BLaER1 (cell line): ENCODE measurements around the gene AKR1E2.
"Not testable (repeated sequence)": the region's sequence is repeated elsewhere in the genome, so short reads cannot be mapped to it uniquely, and the experiment has no call there.

Experiments
- H3K27ac ChIP-seq: shearing (Covaris generic); formaldehyde crosslinking; 2 replicates; pipeline ENCODE4 v1.8.1; 2022
- H3K27me3 ChIP-seq: shearing (Covaris generic); formaldehyde crosslinking; 2 replicates; pipeline ENCODE4 v1.8.1; 2022
- H3K36me3 ChIP-seq: shearing (Covaris generic); formaldehyde crosslinking; 2 replicates; pipeline ENCODE4 v1.8.1; 2022
- H3K4me1 ChIP-seq: shearing (Covaris generic); formaldehyde crosslinking; 2 replicates; pipeline ENCODE4 v1.8.1; 2022
- H3K4me2 ChIP-seq: shearing (Covaris generic); formaldehyde crosslinking; 2 replicates; pipeline ENCODE4 v1.8.1; 2022
- H3K4me3 ChIP-seq: shearing (Covaris generic); formaldehyde crosslinking; 2 replicates; pipeline ENCODE4 v1.8.1; 2022
- H3K9ac ChIP-seq: shearing (Covaris generic); formaldehyde crosslinking; 2 replicates; pipeline ENCODE4 v1.8.1; 2022
- H3K9me3 ChIP-seq: shearing (Covaris generic); formaldehyde crosslinking; 2 replicates; pipeline ENCODE4 v1.8.1; 2022
- H4K20me1 ChIP-seq: shearing (Covaris generic); formaldehyde crosslinking; 2 replicates; pipeline ENCODE4 v1.8.1; 2022
- Cebpa-rat ChIP-seq: shearing (Covaris generic); IDR thresholded peaks from 2 replicates; pipeline ENCODE4 v1.8.1; 2022

AKR1E2 gene

GRCh38 chr10:4812046-4812445 lies 14.0 kb upstream of the AKR1E2 start:
- H3K36me3 ChIP-seq = no peaks in the 10 kb centered on the region
- H3K4me3 ChIP-seq = no peak overlapping the region
- no peaks in the 10 kb centered on the region for H3K9me3 ChIP-seq
- no peaks in the 10 kb centered on the region for H3K27me3 ChIP-seq
- no peak for TF ChIP-seq Cebpa-rat
- no peak overlapping the region for H3K9ac ChIP-seq
- no peak overlapping the region for H3K4me2 ChIP-seq
- H3K4me1 ChIP-seq = no peaks in the 10 kb centered on the region
- no peak overlapping the region for H3K27ac ChIP-seq
- H4K20me1 ChIP-seq = no peaks in the 10 kb centered on the region

GRCh38 chr10:4813023-4813422 lies 13.0 kb upstream of the AKR1E2 start:
- Histone ChIP-seq H3K4me3 (no peak overlapping the region), H3K9ac (no peak overlapping the region), H3K27ac (no peak overlapping the region)

DNA sequence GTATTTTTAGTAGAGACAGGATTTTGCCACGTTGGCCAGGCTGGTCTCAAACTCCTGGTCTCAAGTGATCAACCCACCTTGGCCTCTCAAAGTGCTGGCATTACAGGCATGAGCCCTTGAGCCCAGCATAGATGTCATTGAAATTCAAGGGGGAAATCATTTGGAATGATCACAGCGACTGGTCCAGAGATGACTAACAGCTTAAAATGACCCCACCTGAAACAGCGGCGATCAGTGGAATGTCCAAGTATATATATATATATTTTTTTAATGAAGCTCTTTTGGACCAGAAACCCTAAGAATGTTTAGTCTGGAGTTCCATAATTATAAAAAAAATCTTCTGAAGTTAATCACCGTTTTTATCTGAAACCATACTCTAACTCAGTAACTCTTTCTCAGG lies 12.5 kb upstream of the AKR1E2 start:
- Histone ChIP-seq H3K9me3 (no peaks in the 10 kb centered on the region), H3K4me1 (no peaks in the 10 kb centered on the region), H3K36me3 (no peaks in the 10 kb centered on the region), H3K9ac (no peak overlapping the region), H3K4me2 (no peak overlapping the region), H4K20me1 (no peaks in the 10 kb centered on the region), H3K4me3 (no peak overlapping the region), H3K27ac (no peak overlapping the region), H3K27me3 (no peaks in the 10 kb centered on the region)
- TF ChIP-seq Cebpa-rat = no peak

More at GRCh38 chr10:4813023-4813422, 13.0 kb upstream of the AKR1E2 start:
- no peak for TF ChIP-seq Cebpa-rat
- Histone ChIP-seq H3K9me3 (no peaks in the 10 kb centered on the region), H3K4me2 (no peak overlapping the region), H4K20me1 (no peaks in the 10 kb centered on the region), H3K4me1 (no peaks in the 10 kb centered on the region), H3K36me3 (no peaks in the 10 kb centered on the region), H3K27me3 (no peaks in the 10 kb centered on the region)

- not testable (repeated sequence) for H3K9me3 ChIP-seq, H3K4me1 ChIP-seq, H4K20me1 ChIP-seq, H3K36me3 ChIP-seq, H3K9ac ChIP-seq, H3K4me2 ChIP-seq, H3K27me3 ChIP-seq, H3K4me3 ChIP-seq, H3K27ac ChIP-seq
These were observed 10.3 kb upstream of the AKR1E2 start for GRCh38 chr10:4815646-4816180.

- H3K27ac ChIP-seq = no peak overlapping the region
These were observed 9.0 kb upstream of the AKR1E2 start for GRCh38 chr10:4816966-4817365.

DNA sequence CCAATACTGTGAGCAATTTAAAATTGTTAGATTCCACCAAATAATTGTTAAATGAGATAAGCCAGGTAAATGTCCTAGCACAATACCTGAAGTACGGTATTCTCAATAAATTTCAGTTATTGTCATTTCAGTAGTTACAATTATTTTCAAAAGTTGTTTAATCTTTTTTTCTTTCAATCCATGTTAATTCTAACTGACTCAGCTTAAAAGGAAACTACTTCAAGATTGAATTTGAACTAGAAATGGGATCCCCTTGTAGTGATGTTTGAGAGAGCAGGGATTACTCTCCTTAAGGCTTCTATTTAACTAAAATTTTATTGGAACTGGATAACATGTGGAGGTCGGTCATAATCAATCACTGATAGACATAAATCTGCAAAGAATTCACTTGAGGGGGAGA lies 6.9 kb upstream of the AKR1E2 start:
- H3K27ac ChIP-seq = no peak overlapping the region

More at GRCh38 chr10:4816966-4817365, 9.0 kb upstream of the AKR1E2 start:
- no peaks in the 10 kb centered on the region for H3K4me1 ChIP-seq
- no peaks in the 10 kb centered on the region for H4K20me1 ChIP-seq
- no peaks in the 10 kb centered on the region for H3K9me3 ChIP-seq
- H3K9ac ChIP-seq = no peak overlapping the region
- no peaks in the 10 kb centered on the region for H3K27me3 ChIP-seq
- TF ChIP-seq Cebpa-rat = no peak
- no peak overlapping the region for H3K4me2 ChIP-seq
- no peak overlapping the region for H3K4me3 ChIP-seq
- H3K36me3 ChIP-seq = no peaks in the 10 kb centered on the region

DNA sequence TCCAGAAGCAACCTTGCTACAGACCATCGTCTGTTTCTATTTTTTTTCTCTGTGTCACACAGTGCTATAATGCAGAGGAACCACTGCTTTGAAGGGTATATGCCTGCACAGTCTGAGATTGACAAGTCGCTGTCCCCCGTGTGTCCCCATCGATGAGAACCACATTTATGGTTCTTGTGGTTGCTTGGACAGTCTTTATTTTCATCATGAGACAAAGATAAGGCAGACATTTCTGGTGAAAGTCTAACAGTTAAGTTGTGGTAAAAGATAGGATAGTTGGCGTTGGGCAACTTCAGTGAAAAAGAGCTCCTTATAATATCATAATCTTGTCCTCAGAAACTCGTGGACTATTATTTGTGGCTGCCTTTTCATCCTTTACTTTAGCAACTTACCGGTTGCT lies 6.3 kb upstream of the AKR1E2 start:
- no peak overlapping the region for H3K27ac ChIP-seq

More for the DNA sequence above, 6.9 kb upstream of the AKR1E2 start:
- TF ChIP-seq Cebpa-rat = no peak
- Histone ChIP-seq H3K9ac (no peak overlapping the region), H4K20me1 (no peaks in the 10 kb centered on the region), H3K4me1 (no peaks in the 10 kb centered on the region), H3K4me3 (no peak overlapping the region), H3K27me3 (no peaks in the 10 kb centered on the region), H3K36me3 (no peaks in the 10 kb centered on the region), H3K9me3 (no peaks in the 10 kb centered on the region), H3K4me2 (no peak overlapping the region)

GRCh38 chr10:4820804-4821401 lies 5.1 kb upstream of the AKR1E2 start:
- Histone ChIP-seq H3K9me3 (peaks cover 10% of the 10 kb centered on the region), H3K9ac (no peak overlapping the region), H3K27ac (no peak overlapping the region), H4K20me1 (no peaks in the 10 kb centered on the region), H3K4me1 (no peaks in the 10 kb centered on the region), H3K27me3 (peaks cover 15% of the 10 kb centered on the region), H3K36me3 (no peaks in the 10 kb centered on the region), H3K4me3 (no peak overlapping the region), H3K4me2 (no peak overlapping the region)
- TF ChIP-seq Cebpa-rat = no peak

More for the DNA sequence above, 6.3 kb upstream of the AKR1E2 start:
- Histone ChIP-seq H4K20me1 (no peaks in the 10 kb centered on the region), H3K36me3 (no peaks in the 10 kb centered on the region), H3K9me3 (no peaks in the 10 kb centered on the region), H3K9ac (no peak overlapping the region), H3K4me2 (no peak overlapping the region), H3K4me3 (no peak overlapping the region), H3K27me3 (peaks cover 3% of the 10 kb centered on the region; the same call in 1 of the 2 replicates), H3K4me1 (no peaks in the 10 kb centered on the region)
- no peak for TF ChIP-seq Cebpa-rat

DNA sequence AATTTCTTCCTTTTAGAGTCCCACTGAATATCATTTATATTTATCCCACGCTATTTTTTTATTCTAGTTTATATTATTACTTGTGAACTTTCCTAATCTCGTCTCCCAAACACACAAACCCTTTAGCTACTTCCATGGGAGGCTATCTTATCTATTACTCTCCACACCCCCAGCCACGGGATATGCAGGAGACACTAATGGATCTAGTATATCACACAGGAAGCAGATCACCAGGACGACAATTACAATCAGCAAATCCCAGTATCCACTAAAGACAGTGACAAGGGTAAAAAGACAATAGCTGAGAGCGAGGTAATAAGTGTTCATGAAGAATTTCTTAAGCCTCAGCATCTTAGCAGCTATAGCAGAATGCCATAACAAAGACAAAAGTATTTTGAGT lies 3.8 kb upstream of the AKR1E2 start:
- no peaks in the 10 kb centered on the region for H4K20me1 ChIP-seq
- H3K36me3 ChIP-seq = no peaks in the 10 kb centered on the region
- H3K4me2 ChIP-seq = no peak overlapping the region
- no peak for TF ChIP-seq Cebpa-rat
- H3K27ac ChIP-seq = no peak overlapping the region
- H3K27me3 ChIP-seq = peaks cover 28% of the 10 kb centered on the region
- peaks cover 17% of the 10 kb centered on the region for H3K9me3 ChIP-seq
- no peak overlapping the region for H3K4me3 ChIP-seq
- no peak overlapping the region for H3K9ac ChIP-seq
- H3K4me1 ChIP-seq = no peaks in the 10 kb centered on the region

DNA sequence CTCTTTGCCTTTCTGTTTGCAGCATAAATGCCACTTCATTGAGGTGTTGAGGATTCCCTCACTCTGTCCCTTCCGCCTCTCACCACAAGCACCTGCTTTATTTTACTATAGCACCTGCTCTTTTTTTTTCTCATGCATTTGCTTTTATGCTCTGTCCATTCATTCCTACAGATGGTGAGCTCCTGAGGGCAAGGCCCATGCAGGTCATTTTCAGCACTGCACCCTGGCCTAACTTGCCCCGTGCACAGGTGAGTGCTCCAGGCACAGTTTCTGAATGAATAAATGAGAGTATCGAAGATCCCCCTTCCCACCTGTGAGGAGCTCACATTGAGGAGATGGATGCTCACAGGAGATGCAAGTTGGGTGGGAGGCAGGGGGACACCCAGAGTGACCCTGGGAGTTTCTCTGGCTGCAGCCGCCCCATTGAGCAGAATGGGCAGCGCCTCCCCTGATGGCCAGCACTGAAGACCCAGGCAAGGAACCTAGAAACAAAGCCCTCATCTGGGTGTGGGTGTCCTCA lies 1.2 kb upstream of the AKR1E2 start:
- Histone ChIP-seq H3K27ac (no peak overlapping the region), H3K9ac (no peak overlapping the region), H3K4me2 (no peak overlapping the region), H3K27me3 (peaks cover 39% of the 10 kb centered on the region), H3K36me3 (no peaks in the 10 kb centered on the region), H3K9me3 (peaks cover 17% of the 10 kb centered on the region), H3K4me3 (no peak overlapping the region), H4K20me1 (no peaks in the 10 kb centered on the region), H3K4me1 (no peaks in the 10 kb centered on the region)
- no peak for TF ChIP-seq Cebpa-rat
